ENCODE measurements around the gene SLC7A11.

Gene SLC7A11

DNA sequence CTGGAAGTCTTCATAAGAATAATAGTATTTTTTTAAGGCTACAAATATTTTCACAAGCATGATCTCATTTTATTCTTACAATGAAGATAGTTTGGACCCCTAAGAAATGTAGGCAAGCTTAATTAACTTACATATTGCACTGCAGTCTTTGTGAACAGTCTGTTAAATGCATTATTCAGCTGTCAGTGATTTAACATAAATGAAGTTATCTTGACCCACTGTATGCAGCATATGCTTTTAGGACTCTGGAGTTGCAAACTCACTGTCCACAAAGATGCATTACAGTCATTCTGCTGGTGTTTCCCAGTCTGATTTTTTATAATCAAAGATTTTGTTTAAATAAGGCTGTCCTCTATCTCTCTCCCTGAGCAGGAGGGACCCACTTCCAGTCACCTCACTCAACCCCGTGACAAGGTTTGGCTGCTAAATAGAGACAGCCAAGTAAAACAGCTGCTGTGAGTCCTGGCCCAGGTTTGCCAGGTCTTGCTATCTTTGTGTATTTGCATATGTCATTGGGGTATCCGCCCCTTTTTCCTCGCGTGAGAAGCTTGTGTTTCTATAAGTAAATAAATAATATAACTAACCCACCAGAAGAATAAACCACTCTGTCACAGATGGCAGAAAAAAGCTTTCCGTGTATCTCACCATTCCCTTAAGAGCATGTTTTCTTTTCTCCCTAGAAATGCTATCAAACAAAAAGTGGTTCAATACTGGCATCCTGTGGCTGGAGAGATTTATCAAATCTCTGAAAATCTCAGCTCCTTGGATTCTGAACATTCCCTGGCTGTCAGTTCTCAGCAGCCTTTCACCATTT lies 67.0 kb downstream of the SLC7A11 start:
- no peak for TF ChIP-seq Cebpa-rat (IDR thresholded peaks at IDR 0.05)
- Histone ChIP-seq H3K4me1 (peaks cover 0 to 7% (median under 1%) of the 10 kb centered on the region in 10 experiments; a peak in 4 of 20 replicates), H3K4me3 (no peak overlapping the region), H3K36me3 (peaks cover 0 to 53% (median 19%) of the 10 kb centered on the region in 11 experiments; a peak in 13 of 22 replicates), H3K9ac (no peak overlapping the region), H3K9me3 (replicated peaks in 1 of 11) (peaks cover 0 to 9% (median 0%) of the 10 kb centered on the region in 11 experiments; a peak in 2 of 22 replicates), H3K27me3 (no peaks in the 10 kb centered on the region), H3K4me2 (no peak overlapping the region; a peak in 2 of 22 replicates), H4K20me1 (no peaks in the 10 kb centered on the region), H3K27ac (no peak overlapping the region)

DNA sequence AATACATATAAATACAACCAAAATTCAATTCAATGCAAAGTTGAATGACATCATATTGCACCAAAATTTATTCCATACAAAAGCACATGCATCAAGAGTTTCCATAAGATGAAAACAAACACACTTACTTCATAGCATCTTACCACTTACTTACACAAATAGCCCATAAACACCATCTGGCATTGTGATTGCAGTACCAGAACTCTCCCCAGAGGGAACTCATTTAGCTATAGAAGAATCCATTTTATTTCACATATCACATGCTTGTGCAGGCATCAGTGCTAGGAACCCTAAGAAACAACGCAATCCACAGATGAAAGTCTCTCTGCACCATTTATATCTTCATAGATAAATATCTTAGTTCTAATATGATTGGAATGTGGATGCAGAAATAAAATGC lies 77.9 kb downstream of the SLC7A11 start:
- Histone ChIP-seq H3K27ac (no peak overlapping the region), H3K4me1 (0 out of 20 replicates have a peak, but pooled peaks cover 0 to 4% (median 0%) of the 10 kb centered on the region in 10 experiments), H3K4me3 (no peak overlapping the region), H3K4me2 (no peak overlapping the region), H3K9ac (no peak overlapping the region), H3K9me3 (replicated peaks in 1 of 11) (no peaks in the 10 kb centered on the region), H3K36me3 (no peaks in the 10 kb centered on the region), H3K27me3 (no peaks in the 10 kb centered on the region), H4K20me1 (no peaks in the 10 kb centered on the region)
- TF ChIP-seq Cebpa-rat (IDR thresholded peaks at IDR 0.05): no peak

DNA sequence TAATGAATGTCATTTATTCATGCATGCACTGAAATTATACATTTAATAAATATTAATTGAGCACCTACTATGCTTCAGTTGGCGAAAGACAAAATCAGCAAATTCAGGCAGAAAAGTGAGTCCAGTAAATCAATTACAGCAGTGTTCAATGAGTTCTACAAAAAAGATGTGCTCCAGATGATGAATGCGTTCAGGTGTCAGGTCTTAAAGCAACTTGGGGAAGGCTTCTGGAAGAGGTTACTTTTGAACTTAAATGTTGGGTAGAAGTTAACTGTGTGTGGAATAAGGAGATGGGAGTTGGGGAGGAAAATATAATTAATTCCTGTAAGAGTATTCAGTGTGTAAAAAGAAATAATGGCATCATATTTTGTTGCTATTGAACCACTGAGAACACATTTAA lies 79.0 kb downstream of the SLC7A11 start:
- Histone ChIP-seq H3K4me1 (0 out of 20 replicates have a peak, but pooled peaks cover 0 to 4% (median 0%) of the 10 kb centered on the region in 10 experiments), H3K9me3 (replicated peaks in 1 of 11) (no peaks in the 10 kb centered on the region), H3K27me3 (no peaks in the 10 kb centered on the region), H3K4me3 (no peak overlapping the region), H3K4me2 (no peak overlapping the region), H4K20me1 (no peaks in the 10 kb centered on the region), H3K36me3 (no peaks in the 10 kb centered on the region), H3K9ac (no peak overlapping the region), H3K27ac (no peak overlapping the region)
- no peak for TF ChIP-seq Cebpa-rat (IDR thresholded peaks at IDR 0.05)

DNA sequence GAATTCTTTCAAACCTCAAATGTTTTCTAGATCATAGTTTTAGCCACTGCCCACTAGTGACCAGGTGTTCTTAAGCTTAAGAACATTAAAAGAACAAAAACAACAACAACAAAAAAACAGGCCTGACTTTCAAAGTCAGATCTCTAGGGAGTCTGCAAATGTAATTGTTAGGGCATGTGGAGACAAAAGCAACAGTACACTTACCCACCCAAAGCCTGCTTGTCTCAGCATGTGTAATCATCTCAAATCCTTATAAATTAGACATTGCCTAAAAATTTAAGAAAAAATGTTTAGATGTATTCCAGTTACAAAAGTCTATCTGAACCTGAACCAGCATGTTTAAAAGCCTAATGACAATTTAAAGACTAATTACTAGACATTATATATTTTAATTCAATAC lies 79.9 kb downstream of the SLC7A11 start:
- no peaks in the 10 kb centered on the region for H4K20me1 ChIP-seq
- H3K36me3 ChIP-seq: no peaks in the 10 kb centered on the region
- 0 out of 20 replicates have a peak, but pooled peaks cover 0 to 4% (median 0%) of the 10 kb centered on the region in 10 experiments for H3K4me1 ChIP-seq
- no peaks in the 10 kb centered on the region for H3K9me3 ChIP-seq (replicated peaks in 1 of 11)
- H3K4me2 ChIP-seq: no peak overlapping the region
- no peak overlapping the region for H3K9ac ChIP-seq
- TF ChIP-seq Cebpa-rat (IDR thresholded peaks at IDR 0.05): no peak
- no peaks in the 10 kb centered on the region for H3K27me3 ChIP-seq
- no peak overlapping the region for H3K4me3 ChIP-seq
- H3K27ac ChIP-seq: no peak overlapping the region

DNA sequence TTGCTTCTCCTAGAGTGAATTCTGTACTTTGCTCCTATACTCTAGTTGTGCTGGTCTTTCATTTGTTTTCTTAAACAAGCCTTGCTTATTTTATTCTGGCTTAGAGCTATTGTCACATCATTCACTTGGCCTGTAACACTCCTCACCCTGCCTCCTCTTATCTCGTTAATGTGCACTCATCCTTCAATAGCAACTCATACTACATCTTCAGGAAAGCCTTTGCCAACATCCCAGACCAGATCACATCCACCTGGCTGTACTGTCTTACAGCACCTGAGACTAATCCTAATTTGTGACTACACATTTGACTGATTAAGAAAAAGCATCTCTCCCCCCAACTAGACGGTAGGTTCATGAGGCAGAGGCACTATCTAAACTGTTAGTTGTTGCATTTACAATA lies 80.8 kb downstream of the SLC7A11 start:
- Histone ChIP-seq H3K4me2 (no peak overlapping the region), H3K4me3 (no peak overlapping the region), H3K27ac (no peak overlapping the region), H3K9me3 (replicated peaks in 1 of 11) (no peaks in the 10 kb centered on the region), H3K4me1 (0 out of 20 replicates have a peak, but pooled peaks cover 0 to 4% (median 0%) of the 10 kb centered on the region in 10 experiments), H3K36me3 (no peaks in the 10 kb centered on the region), H4K20me1 (no peaks in the 10 kb centered on the region), H3K9ac (no peak overlapping the region), H3K27me3 (no peaks in the 10 kb centered on the region)
- TF ChIP-seq Cebpa-rat (IDR thresholded peaks at IDR 0.05): no peak

DNA sequence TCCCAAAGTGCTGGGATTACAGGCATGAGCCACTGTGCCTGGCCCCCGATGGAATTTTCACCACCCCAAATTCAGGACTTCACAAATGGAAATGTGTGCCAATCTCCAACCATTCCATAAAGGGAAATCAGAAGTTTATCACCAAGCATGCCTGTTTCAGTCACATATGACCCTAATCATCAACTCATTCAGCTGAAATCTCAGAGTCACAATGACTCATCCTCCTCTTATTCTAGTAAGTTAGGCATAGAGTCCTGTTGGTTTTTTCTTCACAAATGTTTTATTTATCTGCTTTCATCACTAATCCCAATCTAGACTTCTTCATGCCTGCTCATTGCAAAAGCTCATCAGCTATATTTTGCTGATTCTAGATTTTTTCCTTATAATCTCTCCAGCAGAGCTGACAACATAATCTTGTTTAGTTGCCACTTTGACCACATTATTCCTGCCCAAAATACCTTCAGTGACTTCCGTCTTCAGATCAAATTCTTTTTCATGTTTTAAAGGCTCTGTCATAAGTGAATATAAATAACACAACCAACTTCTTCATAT lies 83.3 kb downstream of the SLC7A11 start:
- Histone ChIP-seq H3K36me3 (no peaks in the 10 kb centered on the region), H3K4me2 (no peak overlapping the region), H3K27me3 (no peaks in the 10 kb centered on the region), H3K4me1 (peaks cover 0 to 20% (median 13%) of the 10 kb centered on the region in 10 experiments; a peak in 10 of 20 replicates), H3K4me3 (no peak overlapping the region), H3K9ac (no peak overlapping the region), H3K27ac (no peak overlapping the region), H4K20me1 (no peaks in the 10 kb centered on the region), H3K9me3 (replicated peaks in 1 of 11) (no peaks in the 10 kb centered on the region)
- TF ChIP-seq Cebpa-rat (IDR thresholded peaks at IDR 0.05): no peak

DNA sequence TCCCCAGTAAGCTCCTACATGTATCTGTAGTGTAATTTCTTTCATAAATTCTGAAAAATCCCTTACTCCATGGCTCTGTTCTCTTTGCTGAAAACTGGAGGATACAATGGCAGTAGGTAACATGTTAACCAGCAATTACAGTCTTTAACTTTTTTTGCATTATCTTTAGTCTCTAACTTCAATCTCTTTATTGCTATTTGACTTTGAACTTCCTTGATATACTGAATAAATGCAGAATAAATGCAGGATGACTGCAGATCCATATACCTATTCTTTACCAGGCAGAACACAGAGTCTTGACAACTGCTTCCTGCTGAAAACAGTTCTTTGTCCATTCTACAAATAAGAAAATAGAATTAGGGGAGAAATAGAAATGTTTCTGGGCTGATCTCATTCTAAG lies 101.3 kb downstream of the SLC7A11 start:
- Histone ChIP-seq H4K20me1 (no peaks in the 10 kb centered on the region), H3K36me3 (no peaks in the 10 kb centered on the region), H3K9me3 (replicated peaks in 1 of 11) (no peaks in the 10 kb centered on the region), H3K4me3 (no peak overlapping the region), H3K4me1 (no peaks in the 10 kb centered on the region), H3K27me3 (no peaks in the 10 kb centered on the region), H3K4me2 (no peak overlapping the region), H3K9ac (no peak overlapping the region), H3K27ac (no peak overlapping the region)
- TF ChIP-seq Cebpa-rat (IDR thresholded peaks at IDR 0.05): no peak

DNA sequence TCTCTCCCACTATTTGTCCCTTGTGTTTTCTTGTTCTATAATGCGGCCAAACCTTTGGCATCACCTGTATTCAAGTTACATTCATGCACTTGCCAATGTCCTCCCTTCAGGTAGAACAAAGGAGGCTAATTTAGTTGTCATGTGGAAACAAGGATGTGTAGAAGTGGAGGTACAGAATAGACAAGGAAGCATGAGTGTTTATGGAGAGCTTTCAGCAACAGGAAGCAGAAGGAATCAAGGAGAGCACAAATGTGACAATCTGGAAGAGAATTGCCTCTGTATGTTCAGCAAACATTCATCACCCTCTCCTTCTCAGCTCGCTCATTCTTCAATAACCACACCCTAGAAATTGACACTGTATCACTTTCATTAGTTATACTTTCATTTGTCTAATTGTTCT lies 103.4 kb downstream of the SLC7A11 start:
- H3K36me3 ChIP-seq: no peaks in the 10 kb centered on the region
- H3K4me2 ChIP-seq: no peak overlapping the region
- no peaks in the 10 kb centered on the region for H3K4me1 ChIP-seq
- H3K9me3 ChIP-seq (replicated peaks in 1 of 11): peaks cover 0 to 6% (median 0%) of the 10 kb centered on the region in 11 experiments; a peak in 4 of 22 replicates
- H3K27me3 ChIP-seq: no peaks in the 10 kb centered on the region
- H3K4me3 ChIP-seq: no peak overlapping the region
- H3K9ac ChIP-seq: no peak overlapping the region
- no peak for TF ChIP-seq Cebpa-rat (IDR thresholded peaks at IDR 0.05)
- H3K27ac ChIP-seq: no peak overlapping the region
- H4K20me1 ChIP-seq: no peaks in the 10 kb centered on the region

DNA sequence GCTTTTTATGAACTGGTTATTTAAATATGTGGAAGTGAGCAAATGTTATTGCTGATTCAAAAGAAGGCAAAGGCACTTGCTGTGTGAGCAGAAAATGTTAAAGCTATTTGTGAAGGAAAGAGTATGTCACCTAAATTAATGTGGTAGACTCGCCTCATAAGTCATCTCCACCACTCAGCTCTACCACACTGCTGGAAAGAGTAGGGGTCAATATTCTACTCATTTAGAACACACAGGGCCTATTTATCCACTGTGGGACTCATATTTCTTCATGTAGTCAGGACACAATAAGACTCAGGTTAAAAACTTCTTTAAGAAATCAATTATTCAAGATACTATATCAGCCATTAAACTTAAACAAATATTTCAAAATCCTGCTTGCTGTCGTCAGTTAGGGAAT lies 106.5 kb downstream of the SLC7A11 start:
- Histone ChIP-seq H3K4me1 (no peaks in the 10 kb centered on the region), H4K20me1 (no peaks in the 10 kb centered on the region), H3K9me3 (replicated peaks in 1 of 11) (peaks cover 20 to 33% (median 28%) of the 10 kb centered on the region in 11 experiments; a peak in 18 of 22 replicates), H3K4me3 (no peak overlapping the region), H3K27ac (no peak overlapping the region), H3K27me3 (no peaks in the 10 kb centered on the region), H3K36me3 (no peaks in the 10 kb centered on the region), H3K9ac (no peak overlapping the region), H3K4me2 (no peak overlapping the region)
- no peak for TF ChIP-seq Cebpa-rat (IDR thresholded peaks at IDR 0.05)
